Esophagus squamous epithelium (tissue), 4 donors: Measurements from ENCODE around the gene MUSK.

Experiments used
- CTCF ChIP-seq, 6 experiments: fragments of 450-650 bp in 4 of 6; fragments of 200-600 bp in 2 of 6; sonication (generic) in 2 of 6; IDR thresholded peaks; one replicate each; pipeline ENCODE4 v1.5.1; 2016 to 2019; ENCODE audit warnings: antibody characterized with exemption in 6 of 6, mild to moderate bottlenecking in 4 of 6, moderate library complexity in 4 of 6
- POLR2A ChIP-seq, 4 donors: fragments of 450-650 bp; IDR thresholded peaks; one replicate each; pipeline ENCODE4 v1.6.1; 2017; ENCODE audit warnings: antibody characterized with exemption in 4 of 4, mild to moderate bottlenecking in 4 of 4, moderate library complexity in 3 of 4

DNA sequence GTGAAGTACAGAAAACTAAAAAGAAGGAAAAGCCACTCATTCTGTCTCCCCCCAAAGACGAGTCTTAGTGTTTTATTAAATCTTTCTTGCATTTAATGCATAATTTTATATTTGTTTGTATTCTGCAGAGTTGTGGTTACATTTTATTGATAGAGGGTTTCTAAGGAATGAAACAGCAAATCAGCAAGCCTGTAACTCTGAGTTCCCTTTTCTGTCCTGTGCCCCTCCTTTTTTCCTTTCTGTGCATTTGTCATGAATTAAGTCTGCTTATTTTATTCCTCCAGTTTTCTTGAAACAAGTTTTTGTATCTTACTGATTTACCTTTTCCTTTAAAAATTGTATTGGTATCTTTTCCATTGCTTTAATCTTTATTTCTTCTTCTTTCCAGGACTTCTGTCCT, 132.8 kb downstream of the MUSK start:
- TF ChIP-seq POLR2A (IDR thresholded peaks at IDR 0.05): no peak
- TF ChIP-seq CTCF (IDR thresholded peaks at IDR 0.05): no peak
